WTC11 (cell line): ENCODE results near the gene TNNT2. TPM values are rescaled to one million over a fixed set of nuclear protein-coding genes. Genes with fewer than 3 reads are reported as not detected.

Experiments used
- ATAC-seq: fragments of 200-7000 bp; cut with Tn5 transposase; 2 replicates; pipeline ENCODE4 v1.10.0; 2021; ENCODE audit warnings: mild to moderate bottlenecking, moderate library complexity
- CTCF ChIA-PET: fragments of 300-600 bp; sonication (Branson Sonifier 250); formaldehyde crosslinking; loops from one replicate; lab custom pipeline; 2021; ENCODE audit warnings: antibody characterized with exemption; lab: Charles Lee
- POLR2A ChIA-PET: fragments of 350-600 bp; sonication (Branson Sonifier 250); formaldehyde crosslinking; loops from one replicate; lab custom pipeline; 2021; ENCODE audit warnings: antibody characterized with exemption; lab: Charles Lee
- DNase-seq: peaks from one replicate; pipeline ENCODE4 v3.0.0; 2021; ENCODE audit warnings: low spot score
- H3K27ac Mint-ChIP-seq: 2 replicates; pipeline ENCODE4 v1.8.0; 2021; ENCODE audit warnings: mixed read lengths
- H3K27me3 Mint-ChIP-seq: 2 replicates; pipeline ENCODE4 v1.8.0; 2021; ENCODE audit warnings: low read depth, mild to moderate bottlenecking, moderate library complexity, mixed read lengths
- H3K36me3 Mint-ChIP-seq: 2 replicates; pipeline ENCODE4 v1.8.0; 2021; ENCODE audit warnings: mixed read lengths
- H3K4me1 Mint-ChIP-seq: 2 replicates; pipeline ENCODE4 v1.8.0; 2022; ENCODE audit warnings: mixed read lengths
- H3K4me3 Mint-ChIP-seq: 2 replicates; pipeline ENCODE4 v1.8.0; 2021; ENCODE audit warnings: mild to moderate bottlenecking, moderate library complexity, mixed read lengths
- H3K9me3 Mint-ChIP-seq: 2 replicates; pipeline ENCODE4 v1.8.0; 2021; ENCODE audit warnings: mixed read lengths
- ATF2 ChIP-seq: sonication (generic); formaldehyde crosslinking; IDR thresholded peaks from 2 replicates; pipeline ENCODE4 v1.8.1; 2022; ENCODE audit warnings: low read depth, missing genetic modification reagents, borderline replicate concordance
- ATF6 ChIP-seq: sonication (generic); formaldehyde crosslinking; IDR thresholded peaks from 2 replicates; pipeline ENCODE4 v1.8.1; 2023; ENCODE audit warnings: mild to moderate bottlenecking, missing genetic modification reagents
- CBFB ChIP-seq: sonication (generic); formaldehyde crosslinking; IDR thresholded peaks from 2 replicates; pipeline ENCODE4 v1.8.1; 2022; ENCODE audit warnings: mild to moderate bottlenecking, low read depth, missing genetic modification reagents
- E2F1 ChIP-seq: sonication (generic); formaldehyde crosslinking; IDR thresholded peaks from 2 replicates; pipeline ENCODE4 v1.8.0; 2022; ENCODE audit warnings: mild to moderate bottlenecking, missing genetic modification reagents
- FOXK1 ChIP-seq: sonication (generic); formaldehyde crosslinking; IDR thresholded peaks from 2 replicates; pipeline ENCODE4 v1.8.0; 2022; ENCODE audit warnings: mild to moderate bottlenecking, moderate library complexity, missing genetic modification reagents
- JAZF1 ChIP-seq: fragments of 250-450 bp; sonication (Bioruptor Pico); IDR thresholded peaks from 2 replicates; pipeline ENCODE4 v1.9.0; 2021; ENCODE audit warnings: moderate library complexity, mild to moderate bottlenecking, inconsistent platforms
- JUN ChIP-seq: sonication (generic); formaldehyde crosslinking; IDR thresholded peaks from 2 replicates; pipeline ENCODE4 v1.8.0; 2023; ENCODE audit warnings: mild to moderate bottlenecking, missing genetic modification reagents
- KAT7 ChIP-seq: sonication (generic); formaldehyde crosslinking; IDR thresholded peaks from 2 replicates; pipeline ENCODE4 v1.8.1; 2023; ENCODE audit warnings: missing genetic modification reagents, mild to moderate bottlenecking, borderline replicate concordance
- NFYB ChIP-seq: sonication (generic); formaldehyde crosslinking; conservative IDR thresholded peaks from 2 replicates; pipeline ENCODE4 v1.8.0; 2022; ENCODE audit warnings: low read depth, missing genetic modification reagents
- NR2C2 ChIP-seq: sonication (generic); formaldehyde crosslinking; IDR thresholded peaks from 2 replicates; pipeline ENCODE4 v1.8.0; 2022; ENCODE audit warnings: mild to moderate bottlenecking, missing genetic modification reagents
- PRDM15 ChIP-seq: sonication (generic); formaldehyde crosslinking; IDR thresholded peaks from 2 replicates; pipeline ENCODE4 v1.8.0; 2022; ENCODE audit warnings: missing genetic modification reagents
- ZNF232 ChIP-seq: sonication (generic); formaldehyde crosslinking; IDR thresholded peaks from 2 replicates; pipeline ENCODE4 v1.8.0; 2022; ENCODE audit warnings: mild to moderate bottlenecking, missing genetic modification reagents
- ZNF416 ChIP-seq: fragments of 250-450 bp; sonication (Bioruptor Pico); IDR thresholded peaks from 2 replicates; pipeline ENCODE4 v1.9.0; 2021; ENCODE audit warnings: mild to moderate bottlenecking, inconsistent platforms
- ZNF423 ChIP-seq: fragments of 250-450 bp; sonication (Bioruptor Pico); IDR thresholded peaks from 2 replicates; pipeline ENCODE4 v2.1.2; 2022; ENCODE audit warnings: mild to moderate bottlenecking, moderate library complexity
- total RNA-seq: library from RNA; stranded (reverse); gene quantifications from 3 replicates; pipeline ENCODE4 v1.2.3, GENCODE V29; 2021
- TF ChIP-seq, protein P1 (sequence below): sonication (generic); formaldehyde crosslinking; IDR thresholded peaks from 2 replicates; pipeline ENCODE4 v1.8.1; 2023; ENCODE audit warnings: mild to moderate bottlenecking, missing genetic modification reagents
- TF ChIP-seq, protein P2 (sequence below): sonication (generic); formaldehyde crosslinking; IDR thresholded peaks from 2 replicates; pipeline ENCODE4 v1.8.1; 2023; ENCODE audit warnings: mild to moderate bottlenecking, missing genetic modification reagents, moderate library complexity
- TF ChIP-seq, protein P3 (sequence below): fragments of 250-450 bp; sonication (Bioruptor Pico); IDR thresholded peaks from 2 replicates; pipeline ENCODE4 v1.9.0; 2021; ENCODE audit warnings: mild to moderate bottlenecking

TNNT2 gene
- total RNA-seq, 1 experiment from 2014 or later: 6.1 TPM

- Mint-ChIP-seq H3K27me3 (no peaks in the 10 kb centered on the region; the same call in 1 of the 2 replicates), H3K27ac (no peak overlapping the region), H3K36me3 (no peaks in the 10 kb centered on the region), H3K9me3 (no peaks in the 10 kb centered on the region), H3K4me1 (no peaks in the 10 kb centered on the region), H3K4me3 (no peak overlapping the region)
- TF ChIP-seq, protein P1, sequence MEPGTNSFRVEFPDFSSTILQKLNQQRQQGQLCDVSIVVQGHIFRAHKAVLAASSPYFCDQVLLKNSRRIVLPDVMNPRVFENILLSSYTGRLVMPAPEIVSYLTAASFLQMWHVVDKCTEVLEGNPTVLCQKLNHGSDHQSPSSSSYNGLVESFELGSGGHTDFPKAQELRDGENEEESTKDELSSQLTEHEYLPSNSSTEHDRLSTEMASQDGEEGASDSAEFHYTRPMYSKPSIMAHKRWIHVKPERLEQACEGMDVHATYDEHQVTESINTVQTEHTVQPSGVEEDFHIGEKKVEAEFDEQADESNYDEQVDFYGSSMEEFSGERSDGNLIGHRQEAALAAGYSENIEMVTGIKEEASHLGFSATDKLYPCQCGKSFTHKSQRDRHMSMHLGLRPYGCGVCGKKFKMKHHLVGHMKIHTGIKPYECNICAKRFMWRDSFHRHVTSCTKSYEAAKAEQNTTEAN (CRISPR knock-in tag): no peak
- TF ChIP-seq, protein P2, sequence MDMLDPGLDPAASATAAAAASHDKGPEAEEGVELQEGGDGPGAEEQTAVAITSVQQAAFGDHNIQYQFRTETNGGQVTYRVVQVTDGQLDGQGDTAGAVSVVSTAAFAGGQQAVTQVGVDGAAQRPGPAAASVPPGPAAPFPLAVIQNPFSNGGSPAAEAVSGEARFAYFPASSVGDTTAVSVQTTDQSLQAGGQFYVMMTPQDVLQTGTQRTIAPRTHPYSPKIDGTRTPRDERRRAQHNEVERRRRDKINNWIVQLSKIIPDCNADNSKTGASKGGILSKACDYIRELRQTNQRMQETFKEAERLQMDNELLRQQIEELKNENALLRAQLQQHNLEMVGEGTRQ (CRISPR knock-in tag): no peak
- TF ChIP-seq KAT7 (CRISPR knock-in tag) (no peak), ZNF423 (CRISPR knock-in tag) (no peak), ATF6 (CRISPR knock-in tag) (no peak), FOXK1 (CRISPR knock-in tag) (no peak), PRDM15 (no peak), CBFB (CRISPR knock-in tag) (no peak), E2F1 (CRISPR knock-in tag) (no peak), NFYB (no peak), ATF2 (CRISPR knock-in tag) (no peak), JAZF1 (CRISPR knock-in tag) (no peak), JUN (no peak), ZNF232 (CRISPR knock-in tag) (no peak), ZNF416 (no peak), NR2C2 (CRISPR knock-in tag) (no peak)
- TF ChIP-seq, protein P3, sequence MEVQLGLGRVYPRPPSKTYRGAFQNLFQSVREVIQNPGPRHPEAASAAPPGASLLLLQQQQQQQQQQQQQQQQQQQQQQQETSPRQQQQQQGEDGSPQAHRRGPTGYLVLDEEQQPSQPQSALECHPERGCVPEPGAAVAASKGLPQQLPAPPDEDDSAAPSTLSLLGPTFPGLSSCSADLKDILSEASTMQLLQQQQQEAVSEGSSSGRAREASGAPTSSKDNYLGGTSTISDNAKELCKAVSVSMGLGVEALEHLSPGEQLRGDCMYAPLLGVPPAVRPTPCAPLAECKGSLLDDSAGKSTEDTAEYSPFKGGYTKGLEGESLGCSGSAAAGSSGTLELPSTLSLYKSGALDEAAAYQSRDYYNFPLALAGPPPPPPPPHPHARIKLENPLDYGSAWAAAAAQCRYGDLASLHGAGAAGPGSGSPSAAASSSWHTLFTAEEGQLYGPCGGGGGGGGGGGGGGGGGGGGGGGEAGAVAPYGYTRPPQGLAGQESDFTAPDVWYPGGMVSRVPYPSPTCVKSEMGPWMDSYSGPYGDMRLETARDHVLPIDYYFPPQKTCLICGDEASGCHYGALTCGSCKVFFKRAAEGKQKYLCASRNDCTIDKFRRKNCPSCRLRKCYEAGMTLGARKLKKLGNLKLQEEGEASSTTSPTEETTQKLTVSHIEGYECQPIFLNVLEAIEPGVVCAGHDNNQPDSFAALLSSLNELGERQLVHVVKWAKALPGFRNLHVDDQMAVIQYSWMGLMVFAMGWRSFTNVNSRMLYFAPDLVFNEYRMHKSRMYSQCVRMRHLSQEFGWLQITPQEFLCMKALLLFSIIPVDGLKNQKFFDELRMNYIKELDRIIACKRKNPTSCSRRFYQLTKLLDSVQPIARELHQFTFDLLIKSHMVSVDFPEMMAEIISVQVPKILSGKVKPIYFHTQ (CRISPR knock-in tag): no peak
- DNase-seq (no peak), ATAC-seq (no peak)
- ChIA-PET CTCF (interaction anchor here (1.0 to 1.6 kb wide), 3 partner anchors 11 to 41 kb away, joined by 4 to 8 read pairs (median 4); no protein-coding TSS in a partner anchor), POLR2A (interaction anchor here (0.6 kb wide), 1 partner anchor 12 kb away, joined by 5 read pairs; no protein-coding TSS in a partner anchor)
Observed at GRCh38 chr1:201320168-201320788, 57.2 kb downstream of the TNNT2 start.
